Caco-2 (cell line): ENCODE data around the gene SORCS2. TPM values are rescaled to one million over a fixed set of nuclear protein-coding genes. Genes with fewer than 3 reads are reported as not detected.

Source experiments
- BruUV-seq: library from RNA; stranded (reverse); fragments of 400-500 nt; replicated peaks from 2 replicates; lab custom pipeline; 2021; lab: Mats Ljungman, UMichigan
- CTCF ChIA-PET: fragments of 300-600 bp; sonication (Branson Sonifier 250); formaldehyde crosslinking; loops from one replicate; lab custom pipeline; 2022; ENCODE audit warnings: antibody characterized with exemption; lab: Charles Lee
- POLR2A ChIA-PET: fragments of 300-600 bp; sonication (Branson Sonifier 250); formaldehyde crosslinking; loops from one replicate; lab custom pipeline; 2022; ENCODE audit warnings: antibody characterized with exemption; lab: Charles Lee
- DNase-seq, 2 experiments: peaks; one replicate each; pipeline versions ENCODE4 v3.0.0 to v3.0.0-alpha.2; 2020 to 2022
- H3K27me3 ChIP-seq: replicated peaks from 2 replicates; pipeline ENCODE4 v1.6.0; 2011; ENCODE audit warnings: low read length; ENCODE audit not compliant: control insufficient read depth, insufficient read depth
- H3K36me3 ChIP-seq: 2 replicates; pipeline ENCODE4 v1.5.1; 2011; ENCODE audit warnings: low read length; ENCODE audit not compliant: control insufficient read depth, insufficient read depth
- H3K4me1 ChIP-seq: fragments of 250-450 bp; sonication (Bioruptor Pico); 2 replicates; pipeline ENCODE4 v1.5.1; 2020; ENCODE audit warnings: mild to moderate bottlenecking
- H3K4me3 ChIP-seq: 2 replicates; pipeline ENCODE4 v1.5.1; 2011; ENCODE audit warnings: low read depth, mild to moderate bottlenecking, control low read depth, low read length
- H3K9me3 ChIP-seq: fragments of 250-450 bp; sonication (Bioruptor Pico); 2 replicates; pipeline ENCODE4 v1.5.1; 2020; ENCODE audit warnings: mild to moderate bottlenecking, moderate library complexity
- H3K27ac Mint-ChIP-seq: one replicate; pipeline ENCODE4 v1.8.0; 2022; ENCODE audit warnings: mixed read lengths; ENCODE audit not compliant: unreplicated experiment
- H3K27me3 Mint-ChIP-seq: one replicate; pipeline ENCODE4 v1.8.0; 2022; ENCODE audit warnings: mixed read lengths; ENCODE audit not compliant: insufficient read depth, unreplicated experiment
- H3K36me3 Mint-ChIP-seq: one replicate; pipeline ENCODE4 v1.8.0; 2022; ENCODE audit warnings: mild to moderate bottlenecking, mixed read lengths; ENCODE audit not compliant: insufficient read depth, unreplicated experiment
- H3K4me1 Mint-ChIP-seq: one replicate; pipeline ENCODE4 v1.8.0; 2022; ENCODE audit warnings: low read depth, mixed read lengths; ENCODE audit not compliant: unreplicated experiment
- H3K4me3 Mint-ChIP-seq: one replicate; pipeline ENCODE4 v1.8.0; 2022; ENCODE audit warnings: mild to moderate bottlenecking, moderate library complexity, mixed read lengths; ENCODE audit not compliant: unreplicated experiment
- H3K9me3 Mint-ChIP-seq: one replicate; pipeline ENCODE4 v1.8.0; 2022; ENCODE audit warnings: mixed read lengths; ENCODE audit not compliant: unreplicated experiment
- CTCF ChIP-seq, 2 experiments: fragments of 200-600 bp in 1 of 2; IDR thresholded peaks; 1 replicate in 1 of 2; 2 replicates in 1 of 2; pipeline versions ENCODE4 v1.5.1 to v1.8.0; 2011 to 2022; ENCODE audit warnings: antibody characterized with exemption in 1 of 2, control low read depth in 1 of 2, inconsistent platforms in 1 of 2, low read depth in 1 of 2, low read length in 1 of 2, mild to moderate bottlenecking in 1 of 2, moderate library complexity in 1 of 2; ENCODE audit not compliant: insufficient read depth in 1 of 2, severe bottlenecking in 1 of 2, unreplicated experiment in 1 of 2
- intact Hi-C: fragments of 100-400 bp; cut with micrococcal nuclease; formaldehyde crosslinking; loops from one replicate; pipeline ENCODE4 v1.10.0; 2022; ENCODE audit not compliant: unreplicated experiment
- total RNA-seq: library from RNA; stranded (reverse); gene quantifications from 2 replicates; pipeline ENCODE4 v1.2.3, GENCODE V29; 2022

SORCS2 gene
- total RNA-seq, 1 experiment from 2014 or later, result 1.6 TPM

DNA sequence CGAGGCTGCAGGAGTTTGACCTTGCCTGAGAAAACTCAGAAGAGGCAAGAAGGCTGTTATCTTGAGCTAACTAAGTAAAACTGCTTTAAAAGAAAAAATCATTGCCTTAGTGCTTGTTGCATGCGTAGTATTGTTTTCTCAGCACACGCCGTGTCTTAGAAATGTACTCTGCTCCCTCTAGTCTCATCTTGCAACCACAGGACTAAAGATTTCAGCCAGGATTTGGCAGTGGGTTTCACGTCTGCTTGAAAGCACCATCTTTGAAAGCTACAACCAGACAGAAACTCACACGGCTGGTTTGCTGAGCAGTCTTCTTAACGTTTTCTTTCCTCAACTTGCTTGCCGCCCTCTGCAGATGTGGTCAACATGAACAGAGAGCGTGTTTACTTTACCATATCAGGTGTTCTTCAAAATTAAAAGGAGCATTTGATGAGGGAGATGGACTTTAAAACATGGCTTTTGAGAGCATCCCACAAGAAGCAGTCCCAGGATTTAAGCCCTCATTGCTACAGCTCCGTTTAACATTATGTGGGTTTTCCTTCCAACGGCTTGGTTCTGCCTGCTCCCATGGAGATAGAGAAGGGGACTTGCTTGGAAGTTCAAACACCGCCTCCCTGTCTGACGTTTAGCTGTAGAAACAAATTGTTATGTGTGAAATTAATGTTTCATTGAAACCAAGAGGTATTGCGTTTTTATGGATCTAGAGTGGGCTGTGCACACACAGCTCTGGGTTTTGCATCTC lies 3.4 kb downstream of the SORCS2 start:
- no peak overlapping the region for H3K4me3 ChIP-seq
- Mint-ChIP-seq H3K27me3 (no peaks in the 10 kb centered on the region), H3K36me3 (no peaks in the 10 kb centered on the region), H3K9me3 (no peaks in the 10 kb centered on the region), H3K27ac (no peak overlapping the region), H3K4me3 (no peak overlapping the region), H3K4me1 (peaks cover 14% of the 10 kb centered on the region)
- H3K27me3 ChIP-seq, result no peaks in the 10 kb centered on the region
- intact Hi-C loops, result no loop called here
- TF ChIP-seq CTCF (IDR thresholded peaks at IDR 0.05; ENCODE audit: insufficient read depth in 1 of 2, low read depth in 1 of 2, low read length in 1 of 2, severe bottlenecking in 1 of 2, unreplicated experiment in 1 of 2), result no peak
- H3K36me3 ChIP-seq, result no peaks in the 10 kb centered on the region
- no peaks in the 10 kb centered on the region for H3K9me3 ChIP-seq
- DNase-seq, result no peak
- peaks cover 3% of the 10 kb centered on the region; the same call in 1 of the 2 replicates for H3K4me1 ChIP-seq
- CTCF ChIA-PET, result interaction anchor here (0.9 to 1.3 kb wide), 3 partner anchors 101 to 140 kb away, joined by 3 to 5 read pairs (median 3); no protein-coding TSS in a partner anchor
- POLR2A ChIA-PET, result no interaction called here
- no TSS peak for BruUV-seq

DNA sequence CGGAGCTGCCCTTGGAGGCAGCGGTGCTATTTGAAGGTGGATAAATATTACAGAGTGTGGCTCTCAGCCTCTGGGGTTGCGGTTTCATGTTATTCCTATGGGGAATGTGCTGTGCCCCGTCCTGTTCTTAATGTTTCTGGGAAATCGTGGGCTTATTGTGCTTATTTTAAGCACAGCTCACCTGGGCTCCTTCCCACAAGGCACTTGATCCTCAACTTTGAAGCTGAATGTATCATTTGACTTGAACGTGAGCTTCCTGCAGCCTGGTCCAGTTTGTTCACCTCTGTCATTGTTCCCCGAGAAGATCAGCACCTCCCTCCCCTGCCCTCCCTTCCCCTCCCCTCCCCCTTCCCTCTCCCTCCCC lies 3.9 kb downstream of the SORCS2 start:
- H3K27me3 ChIP-seq, result no peaks in the 10 kb centered on the region
- intact Hi-C loops, result no loop called here
- Mint-ChIP-seq H3K27me3 (no peaks in the 10 kb centered on the region), H3K9me3 (no peaks in the 10 kb centered on the region), H3K4me1 (peaks cover 14% of the 10 kb centered on the region), H3K4me3 (no peak overlapping the region), H3K36me3 (no peaks in the 10 kb centered on the region), H3K27ac (no peak overlapping the region)
- DNase-seq, result no peak
- H3K36me3 ChIP-seq, result no peaks in the 10 kb centered on the region
- POLR2A ChIA-PET, result no interaction called here
- no TSS peak for BruUV-seq
- no peak overlapping the region for H3K4me3 ChIP-seq
- TF ChIP-seq CTCF (IDR thresholded peaks at IDR 0.05; ENCODE audit: insufficient read depth in 1 of 2, low read depth in 1 of 2, low read length in 1 of 2, severe bottlenecking in 1 of 2, unreplicated experiment in 1 of 2), result no peak
- no peaks in the 10 kb centered on the region for H3K9me3 ChIP-seq
- CTCF ChIA-PET, result interaction anchor here (0.9 to 1.3 kb wide), 3 partner anchors 100 to 140 kb away, joined by 3 to 5 read pairs (median 3); no protein-coding TSS in a partner anchor
- peaks cover 3% of the 10 kb centered on the region; the same call in 1 of the 2 replicates for H3K4me1 ChIP-seq

DNA sequence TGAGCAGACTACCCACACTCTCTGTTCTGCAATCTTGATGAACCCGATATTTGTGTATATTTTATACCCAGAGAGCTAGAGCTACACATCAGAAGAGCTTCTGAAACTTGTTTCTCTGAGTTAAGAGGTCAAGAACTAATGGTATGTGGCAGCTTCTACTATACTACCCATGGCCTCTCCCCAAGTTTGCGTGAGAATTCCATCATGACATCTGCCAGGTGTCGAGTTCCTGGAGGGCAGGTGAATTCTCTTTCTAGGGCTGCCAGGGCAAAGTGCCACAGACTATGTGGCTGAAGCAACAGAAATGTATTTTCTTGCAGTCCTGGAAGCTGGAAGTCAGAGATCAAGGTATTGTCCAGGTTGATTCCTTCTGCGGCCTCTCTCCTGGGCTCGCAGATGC lies 4.4 kb downstream of the SORCS2 start:
- no peak for DNase-seq
- TF ChIP-seq CTCF (IDR thresholded peaks at IDR 0.05; ENCODE audit: insufficient read depth in 1 of 2, low read depth in 1 of 2, low read length in 1 of 2, severe bottlenecking in 1 of 2, unreplicated experiment in 1 of 2), result no peak
- Mint-ChIP-seq H3K27me3 (no peaks in the 10 kb centered on the region), H3K4me3 (no peak overlapping the region), H3K36me3 (no peaks in the 10 kb centered on the region), H3K9me3 (no peaks in the 10 kb centered on the region), H3K4me1 (peaks cover 19% of the 10 kb centered on the region), H3K27ac (no peak overlapping the region)
- Histone ChIP-seq H3K27me3 (no peaks in the 10 kb centered on the region), H3K9me3 (no peaks in the 10 kb centered on the region), H3K36me3 (no peaks in the 10 kb centered on the region), H3K4me1 (peaks cover 3% of the 10 kb centered on the region; the same call in 1 of the 2 replicates), H3K4me3 (no peak overlapping the region)
- intact Hi-C loops, result no loop called here
- CTCF ChIA-PET, result interaction anchor here (1.2 to 1.3 kb wide), 2 partner anchors 99 to 139 kb away, joined by 3 read pairs; no protein-coding TSS in a partner anchor
- BruUV-seq, result no TSS peak
- POLR2A ChIA-PET, result no interaction called here
